Stimulated activated CD4-positive, alpha-beta T cell treated with anti-CD3 and anti-CD28 coated beads, Interleukin-1b, Interleukin-23, amount 100 ng/mL, for 1 hour (primary cell): ENCODE results near the gene FCRL5.
"Not testable (repeated sequence)": the region's sequence is repeated elsewhere in the genome, so short reads cannot be mapped to it uniquely, and the experiment has no call there.

ENCODE experiments used
- DNase-seq, 2 donors: peaks; one replicate each; pipeline ENCODE4 v3.0.0-alpha.2; 2020; ENCODE audit warnings: low read depth in 2 of 2

The FCRL5 gene

GRCh38 chr1:157487504-157487903 is 64.8 kb downstream of the FCRL5 start:
- DNase-seq, result no peak

- no peak for DNase-seq
Observed at GRCh38 chr1:157487096-157487495, 65.2 kb downstream of the FCRL5 start.

- not testable (repeated sequence) for DNase-seq
Observed at GRCh38 chr1:157486400-157486799, 65.9 kb downstream of the FCRL5 start.

DNA sequence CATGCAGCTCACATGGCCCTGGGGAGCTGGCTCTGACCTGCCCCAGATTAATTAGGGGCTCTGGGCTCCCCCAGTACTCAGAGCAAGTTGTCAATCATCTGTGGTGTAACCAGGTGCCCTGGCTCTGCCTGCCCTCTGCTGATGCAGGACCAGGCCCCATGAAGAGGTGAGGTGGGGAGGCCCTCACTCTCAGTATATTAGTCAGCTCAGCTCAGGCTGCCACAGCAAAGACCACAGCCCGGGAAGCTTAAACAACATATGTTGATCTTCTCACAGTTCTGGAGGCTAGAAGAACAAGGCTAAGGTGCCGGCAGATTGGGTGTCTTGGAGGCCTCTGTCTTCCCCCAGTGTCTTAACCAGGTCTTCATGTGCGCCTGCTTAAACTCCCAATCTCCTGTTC is 66.5 kb downstream of the FCRL5 start:
- no peak for DNase-seq

GRCh38 chr1:157484573-157484972 is 67.7 kb downstream of the FCRL5 start:
- DNase-seq, result no peak

- DNase-seq, result no peak
Observed at GRCh38 chr1:157483635-157484034, 68.7 kb downstream of the FCRL5 start.

DNA sequence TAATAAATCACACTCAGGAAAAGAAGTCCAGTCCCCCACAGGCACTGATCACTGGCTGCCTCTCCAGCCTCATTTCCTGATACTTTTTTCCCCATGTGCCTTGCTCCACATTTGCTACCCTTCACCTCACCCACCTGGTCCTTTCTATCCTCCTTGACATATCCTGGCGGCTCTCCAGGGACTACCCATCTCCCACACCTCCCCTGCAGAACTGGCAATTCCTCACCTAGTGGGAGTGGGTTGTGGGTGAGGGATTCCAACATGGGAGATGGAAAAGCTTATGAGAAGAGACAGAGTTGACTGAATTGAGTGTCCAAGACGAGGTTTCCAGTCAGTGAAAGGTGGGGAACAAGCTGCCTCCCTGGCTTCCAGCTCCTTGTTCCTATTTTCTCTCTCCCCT is 69.6 kb downstream of the FCRL5 start:
- no peak for DNase-seq

- DNase-seq, result no peak
Observed at GRCh38 chr1:157482174-157482573, 70.1 kb downstream of the FCRL5 start.

GRCh38 chr1:157478030-157478429 is 74.3 kb downstream of the FCRL5 start:
- no peak for DNase-seq

DNA sequence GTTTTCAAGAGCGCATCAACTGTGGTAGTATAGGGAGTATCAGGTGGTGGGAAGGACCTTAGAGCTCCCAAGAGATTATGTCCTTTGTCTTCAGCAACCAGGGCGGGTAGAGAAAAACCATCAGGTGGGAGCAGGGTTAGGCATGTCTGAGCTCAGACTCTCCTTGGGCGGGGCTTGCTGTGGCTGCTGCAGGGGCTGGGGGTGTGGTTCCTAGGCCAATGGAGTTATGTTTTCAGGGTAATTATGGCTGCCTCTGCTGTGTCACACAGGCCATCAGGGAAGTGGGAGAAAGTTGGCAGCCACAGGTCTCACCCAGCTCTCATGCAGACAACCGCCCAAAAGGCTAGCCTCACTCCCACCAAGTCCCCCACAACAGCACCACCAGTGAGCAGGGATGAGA is 74.9 kb downstream of the FCRL5 start:
- no peak for DNase-seq

DNA sequence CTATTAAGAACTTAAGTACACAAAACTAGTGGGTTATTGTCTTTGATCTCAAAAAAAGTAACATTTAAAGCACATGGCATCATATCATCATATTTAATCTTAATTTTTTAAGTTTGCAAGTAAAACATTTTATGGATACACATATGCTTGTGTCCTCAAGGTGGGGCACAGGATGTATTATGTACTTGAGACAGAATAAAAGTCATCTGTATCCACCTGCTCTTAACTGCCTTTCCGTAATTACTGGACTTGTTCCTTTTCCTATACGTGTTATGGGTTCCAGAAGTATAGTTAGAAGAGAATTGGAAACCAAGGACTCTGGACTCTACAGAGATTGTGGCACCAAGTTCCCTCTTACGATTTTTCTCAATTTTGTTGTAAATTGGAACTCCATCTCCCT is 79.4 kb downstream of the FCRL5 start:
- no peak for DNase-seq

DNA sequence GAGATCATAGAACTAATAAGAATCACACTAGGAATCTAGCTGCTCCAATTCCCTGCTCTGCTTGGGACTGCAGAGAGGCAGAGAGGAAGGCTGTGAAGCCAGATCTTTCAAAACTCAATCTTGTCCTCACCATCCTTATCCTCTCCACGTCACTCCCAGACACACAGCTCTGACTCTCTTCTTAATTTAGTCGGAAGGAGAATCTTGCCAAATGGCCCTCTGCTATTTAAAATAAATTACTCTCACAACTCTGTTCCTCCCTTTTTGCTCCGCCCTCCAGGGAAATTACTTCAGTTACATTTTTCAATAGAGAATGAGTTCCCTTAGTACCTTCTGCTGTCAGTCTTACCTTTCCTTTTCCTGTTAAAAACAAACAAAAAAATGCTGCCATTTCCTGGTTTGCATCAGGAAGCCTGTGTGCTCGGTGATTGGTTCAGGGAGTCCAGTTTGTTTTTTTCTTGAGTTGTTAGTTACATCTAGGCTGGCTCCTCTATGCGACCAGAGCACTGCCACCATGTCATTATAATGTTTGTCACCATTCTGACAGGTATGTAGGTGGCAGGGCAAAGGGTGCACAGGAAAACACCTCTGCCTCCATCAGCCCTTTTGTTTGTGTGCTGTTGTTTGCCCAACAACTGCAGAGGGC is 80.1 kb downstream of the FCRL5 start:
- no peak for DNase-seq

DNA sequence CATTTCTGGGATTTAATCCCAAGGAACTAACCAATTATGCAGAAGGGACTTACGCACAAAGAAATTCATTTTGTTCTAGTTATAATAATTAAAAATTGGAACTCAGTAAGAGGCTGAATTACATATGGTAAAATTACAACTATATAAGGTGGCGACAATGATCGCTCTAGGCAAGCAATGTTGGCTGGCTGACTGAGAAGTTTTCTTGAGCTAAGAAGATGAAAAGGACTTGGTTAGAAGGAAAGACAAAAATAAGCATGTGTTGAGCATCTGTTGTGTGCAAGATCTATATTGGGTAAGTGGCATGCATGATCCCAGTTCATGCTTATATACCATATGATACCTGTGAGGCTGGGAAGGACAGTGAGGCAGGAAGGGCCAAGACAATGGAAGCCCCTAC is 80.8 kb downstream of the FCRL5 start:
- no peak for DNase-seq

- no peak for DNase-seq
Observed at GRCh38 chr1:157469752-157470675, 82.3 kb downstream of the FCRL5 start.

GRCh38 chr1:157469300-157469699 is 83.0 kb downstream of the FCRL5 start:
- DNase-seq, result no peak

DNA sequence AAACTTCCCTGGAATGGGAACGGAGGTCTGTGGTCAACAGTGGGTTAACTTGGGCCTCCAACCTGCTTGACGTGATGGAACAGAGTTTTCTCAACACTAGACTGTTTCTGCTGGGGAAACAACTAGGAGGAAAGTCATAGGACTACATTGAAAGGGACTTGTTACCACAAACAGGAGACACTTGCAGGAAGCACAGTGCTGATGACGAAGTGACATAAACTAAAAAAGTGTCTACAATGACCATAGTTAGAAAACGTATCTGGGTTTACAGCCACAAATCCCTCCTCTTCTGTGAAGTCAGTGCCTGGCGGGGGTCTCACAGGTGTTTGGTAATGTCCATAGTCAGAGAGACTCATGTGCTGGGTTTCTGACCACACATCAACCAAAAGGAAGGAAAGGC is 86.3 kb downstream of the FCRL5 start:
- no peak for DNase-seq
